GM20431 (cell line): Measurements from ENCODE around the gene HDLBP.

Experiments used
- in situ Hi-C: fragments of 300-500 bp; cut with MseI, MboI; formaldehyde crosslinking; loops from one replicate; pipeline ENCODE4 v1.15.0; 2020; ENCODE audit warnings: low sequenced_read_pairs; ENCODE audit not compliant: unreplicated experiment

Gene HDLBP, protein sequence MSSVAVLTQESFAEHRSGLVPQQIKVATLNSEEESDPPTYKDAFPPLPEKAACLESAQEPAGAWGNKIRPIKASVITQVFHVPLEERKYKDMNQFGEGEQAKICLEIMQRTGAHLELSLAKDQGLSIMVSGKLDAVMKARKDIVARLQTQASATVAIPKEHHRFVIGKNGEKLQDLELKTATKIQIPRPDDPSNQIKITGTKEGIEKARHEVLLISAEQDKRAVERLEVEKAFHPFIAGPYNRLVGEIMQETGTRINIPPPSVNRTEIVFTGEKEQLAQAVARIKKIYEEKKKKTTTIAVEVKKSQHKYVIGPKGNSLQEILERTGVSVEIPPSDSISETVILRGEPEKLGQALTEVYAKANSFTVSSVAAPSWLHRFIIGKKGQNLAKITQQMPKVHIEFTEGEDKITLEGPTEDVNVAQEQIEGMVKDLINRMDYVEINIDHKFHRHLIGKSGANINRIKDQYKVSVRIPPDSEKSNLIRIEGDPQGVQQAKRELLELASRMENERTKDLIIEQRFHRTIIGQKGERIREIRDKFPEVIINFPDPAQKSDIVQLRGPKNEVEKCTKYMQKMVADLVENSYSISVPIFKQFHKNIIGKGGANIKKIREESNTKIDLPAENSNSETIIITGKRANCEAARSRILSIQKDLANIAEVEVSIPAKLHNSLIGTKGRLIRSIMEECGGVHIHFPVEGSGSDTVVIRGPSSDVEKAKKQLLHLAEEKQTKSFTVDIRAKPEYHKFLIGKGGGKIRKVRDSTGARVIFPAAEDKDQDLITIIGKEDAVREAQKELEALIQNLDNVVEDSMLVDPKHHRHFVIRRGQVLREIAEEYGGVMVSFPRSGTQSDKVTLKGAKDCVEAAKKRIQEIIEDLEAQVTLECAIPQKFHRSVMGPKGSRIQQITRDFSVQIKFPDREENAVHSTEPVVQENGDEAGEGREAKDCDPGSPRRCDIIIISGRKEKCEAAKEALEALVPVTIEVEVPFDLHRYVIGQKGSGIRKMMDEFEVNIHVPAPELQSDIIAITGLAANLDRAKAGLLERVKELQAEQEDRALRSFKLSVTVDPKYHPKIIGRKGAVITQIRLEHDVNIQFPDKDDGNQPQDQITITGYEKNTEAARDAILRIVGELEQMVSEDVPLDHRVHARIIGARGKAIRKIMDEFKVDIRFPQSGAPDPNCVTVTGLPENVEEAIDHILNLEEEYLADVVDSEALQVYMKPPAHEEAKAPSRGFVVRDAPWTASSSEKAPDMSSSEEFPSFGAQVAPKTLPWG (N-terminal part only)

DNA sequence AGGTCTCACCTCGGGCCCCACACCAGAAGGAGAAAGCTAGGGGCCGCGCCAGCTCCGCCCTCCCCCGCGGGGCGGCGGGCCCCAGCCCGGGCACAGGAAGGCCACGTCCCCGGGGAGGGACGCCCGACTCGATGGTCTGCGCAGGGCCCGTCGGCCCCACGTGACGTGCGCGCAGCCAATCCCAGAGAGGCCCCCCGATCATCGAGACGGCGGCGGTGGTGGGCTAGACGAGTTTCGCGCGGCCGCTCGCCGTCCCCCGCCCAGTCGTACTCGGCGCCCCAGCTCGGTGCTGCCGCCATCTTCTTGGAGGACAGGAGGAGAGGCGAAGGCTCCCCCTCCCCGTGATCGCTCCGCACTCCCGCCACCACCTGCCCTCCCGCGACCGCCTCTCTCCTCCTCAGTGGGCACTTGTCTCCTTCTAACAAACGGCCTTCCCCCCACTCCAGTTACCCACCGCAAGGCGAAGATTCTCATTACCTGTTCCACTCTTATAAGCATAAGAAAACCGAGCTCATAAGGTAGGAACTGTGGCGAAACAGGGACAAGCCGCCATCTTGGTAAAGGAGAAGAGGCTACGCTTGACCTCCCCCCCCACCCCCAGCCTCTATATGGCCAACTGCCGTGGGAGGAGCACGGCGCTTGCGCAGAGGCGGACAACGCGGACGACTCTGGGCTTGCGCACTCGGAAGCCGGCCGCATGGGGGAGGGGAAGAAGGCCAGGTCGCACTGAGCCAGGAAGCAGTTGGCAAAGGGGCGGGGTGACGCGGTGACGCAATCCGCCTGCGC is at the start of gene HDLBP:
Gene HDLBP (minus strand): TSS at position 580 of the 786 bp plus-strand sequence. CDS start 48,803 bp downstream, outside the sequence.
- in situ Hi-C loops = no loop called here

DNA sequence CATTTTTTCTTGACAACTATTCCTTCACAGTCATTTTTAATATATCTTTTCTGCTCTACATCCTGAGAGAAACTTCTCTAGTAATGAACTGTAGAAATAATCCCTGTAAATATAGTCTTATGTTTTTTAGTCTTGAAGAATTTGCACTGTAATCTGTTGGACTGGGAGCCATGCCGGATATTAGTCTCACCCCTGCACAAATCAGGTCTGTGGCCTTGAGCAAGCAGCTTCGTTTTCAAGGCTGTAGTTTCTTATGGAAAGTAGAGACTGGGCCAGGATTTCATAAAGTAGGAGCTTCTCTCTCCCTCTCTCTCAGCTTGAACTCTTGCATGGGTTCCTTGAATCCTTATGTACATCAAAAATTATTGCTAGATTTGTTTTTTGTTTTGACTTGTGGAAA is 49.3 kb upstream of the HDLBP start:
- in situ Hi-C loops = no loop called here

DNA sequence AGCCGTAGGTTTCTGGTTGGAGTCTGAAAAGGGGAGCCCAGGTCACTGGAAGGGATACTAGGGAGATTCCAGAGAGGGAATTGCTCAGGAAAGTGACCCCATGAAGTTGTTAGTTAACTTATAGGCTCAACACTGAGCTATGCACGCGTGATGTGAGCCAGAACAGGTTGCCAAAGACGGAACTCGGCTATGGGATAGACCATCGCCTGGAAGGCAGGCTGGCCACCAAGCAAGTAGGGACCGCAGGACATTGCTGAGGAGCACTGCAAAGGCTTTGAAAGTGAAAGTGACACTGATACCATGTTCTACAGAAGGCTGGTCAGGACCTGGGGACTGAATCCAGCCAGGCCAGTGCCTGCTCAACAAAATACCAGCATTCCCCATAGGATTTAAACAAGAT is 48.0 kb upstream of the HDLBP start:
- in situ Hi-C loops = no loop called here

DNA sequence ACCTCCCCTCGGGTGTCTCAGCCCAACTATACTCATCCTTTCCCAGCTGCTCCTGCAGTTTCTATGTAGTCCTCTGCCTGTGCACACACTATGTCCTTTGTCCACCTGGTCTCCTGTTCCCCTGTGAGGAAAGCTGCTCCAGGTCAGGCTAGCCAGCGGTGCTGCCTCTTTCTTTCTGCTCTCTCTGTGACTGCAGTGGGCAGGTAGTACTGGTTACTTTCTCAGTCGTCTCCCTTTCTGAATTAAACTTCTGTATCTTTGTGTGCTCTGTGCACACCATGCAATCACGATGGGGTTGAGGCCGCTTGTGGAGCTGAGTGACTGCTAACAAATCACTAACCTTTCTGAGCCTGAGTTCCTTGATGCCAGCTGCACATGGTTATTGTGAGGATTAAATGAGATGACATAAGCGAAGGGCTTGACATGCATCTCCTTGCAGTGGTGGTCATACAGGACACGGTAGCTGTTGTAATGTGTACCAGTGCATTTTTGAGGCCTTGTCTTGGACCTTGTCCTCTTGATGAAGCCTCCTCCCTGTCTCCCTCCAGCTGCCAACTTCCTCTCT is 44.1 kb upstream of the HDLBP start:
- in situ Hi-C loops = no loop called here

DNA sequence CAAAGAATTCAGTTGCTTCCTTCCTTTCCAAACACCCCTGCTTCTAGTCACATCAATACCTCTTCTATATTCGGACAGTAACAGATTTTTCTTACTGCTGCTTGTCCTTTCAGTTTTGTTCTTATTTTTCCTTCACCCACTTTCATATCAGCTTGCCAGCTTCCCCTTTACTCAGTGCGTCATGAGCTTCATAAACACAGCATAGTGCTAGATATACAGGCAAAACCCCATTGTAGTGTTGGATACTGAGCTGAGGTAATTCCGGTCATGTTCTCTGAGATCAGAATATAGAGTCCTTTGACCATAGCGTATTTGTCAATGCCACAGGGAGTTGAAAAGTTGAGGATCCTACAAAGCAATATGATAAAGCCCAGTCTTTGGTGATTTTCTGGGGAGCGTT is 43.0 kb upstream of the HDLBP start:
- in situ Hi-C loops = no loop called here

DNA sequence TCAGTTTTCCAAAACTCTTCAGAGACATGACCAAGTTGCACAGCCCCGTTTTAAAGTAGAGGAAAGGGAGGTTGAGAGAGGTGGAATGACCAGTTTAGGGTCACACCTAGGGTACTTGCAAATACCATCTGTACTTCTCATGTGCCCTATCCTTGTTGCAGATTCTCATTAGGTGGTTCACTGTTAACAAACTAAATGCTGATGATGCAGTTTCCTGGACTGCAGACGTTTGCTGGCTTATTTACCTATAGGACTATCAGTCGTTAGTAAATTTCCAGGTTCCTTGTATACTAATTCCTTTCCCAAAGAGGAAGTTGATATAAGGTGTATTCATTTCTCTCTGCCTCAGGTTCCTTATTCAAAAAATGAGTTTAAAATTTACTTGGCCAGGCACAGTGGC is 42.1 kb upstream of the HDLBP start:
- in situ Hi-C loops = no loop called here

DNA sequence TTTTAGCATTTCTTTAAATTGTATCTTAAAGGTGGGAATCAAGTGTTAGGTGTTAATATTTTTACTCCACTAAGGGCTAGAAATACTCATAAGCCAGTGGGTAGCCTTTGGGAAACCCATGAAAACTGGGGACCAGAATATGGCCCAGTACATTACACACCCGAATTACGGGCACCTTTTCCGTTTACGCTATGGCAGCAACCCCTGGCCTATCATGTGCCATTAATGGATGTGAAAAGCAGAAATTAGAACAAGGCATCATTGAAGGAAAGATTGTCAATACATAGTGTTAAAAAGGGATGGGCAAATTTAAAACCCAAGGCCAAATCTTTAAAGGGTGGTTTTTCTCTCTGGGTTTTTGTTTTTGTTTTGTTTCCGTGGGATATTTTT is 41.4 kb upstream of the HDLBP start:
- in situ Hi-C loops = no loop called here

DNA sequence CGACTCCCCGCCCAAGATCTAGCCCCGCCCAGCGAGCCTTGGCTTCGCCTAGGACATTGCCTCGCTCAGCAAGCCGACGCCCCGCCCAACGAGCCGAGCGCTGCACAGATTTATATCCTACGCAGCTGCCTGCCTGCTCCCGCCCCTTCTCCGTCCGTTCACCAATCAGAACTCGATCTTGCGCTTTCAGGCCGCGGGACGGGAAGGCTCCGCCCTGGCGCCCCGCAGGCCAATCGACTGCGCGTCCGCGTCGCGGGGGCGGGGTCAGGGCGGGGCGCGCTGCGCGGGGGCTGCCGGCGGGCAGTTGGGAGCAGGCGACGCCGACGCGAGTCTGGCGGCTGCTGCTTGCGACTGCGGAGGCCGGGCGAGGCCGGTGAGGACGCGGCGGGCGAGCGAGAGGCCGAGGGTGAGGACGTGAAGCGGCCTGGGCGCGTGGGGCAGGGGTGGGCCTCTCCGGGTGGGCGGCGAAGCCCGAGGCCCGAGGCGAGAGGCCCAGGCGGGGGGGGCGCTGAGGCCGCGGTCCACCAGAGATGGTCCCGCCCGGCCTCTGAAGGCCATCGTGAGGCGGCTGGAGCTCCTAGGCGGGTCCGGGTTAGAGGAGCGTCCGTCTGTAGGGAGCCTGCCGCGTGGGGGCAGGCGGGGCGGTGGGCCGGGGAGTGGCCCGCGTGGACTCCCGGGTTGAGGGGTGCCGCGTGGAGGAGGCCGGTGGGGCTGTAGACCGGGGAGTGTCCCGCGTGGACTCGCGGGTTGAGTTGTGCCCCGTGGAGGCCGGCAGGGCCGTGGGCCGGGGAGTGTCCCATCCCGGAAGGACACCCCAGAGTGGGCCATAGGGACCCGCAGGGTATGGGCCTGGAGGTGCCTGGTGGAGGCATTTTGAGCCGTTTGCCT is 40.8 kb upstream of the HDLBP start, which contains the start of gene FARP2:
Gene FARP2 (plus strand): TSS at position 303 of the 888 bp plus-strand sequence. CDS start 16,823 bp downstream, outside the sequence.
- in situ Hi-C loops = no loop called here

DNA sequence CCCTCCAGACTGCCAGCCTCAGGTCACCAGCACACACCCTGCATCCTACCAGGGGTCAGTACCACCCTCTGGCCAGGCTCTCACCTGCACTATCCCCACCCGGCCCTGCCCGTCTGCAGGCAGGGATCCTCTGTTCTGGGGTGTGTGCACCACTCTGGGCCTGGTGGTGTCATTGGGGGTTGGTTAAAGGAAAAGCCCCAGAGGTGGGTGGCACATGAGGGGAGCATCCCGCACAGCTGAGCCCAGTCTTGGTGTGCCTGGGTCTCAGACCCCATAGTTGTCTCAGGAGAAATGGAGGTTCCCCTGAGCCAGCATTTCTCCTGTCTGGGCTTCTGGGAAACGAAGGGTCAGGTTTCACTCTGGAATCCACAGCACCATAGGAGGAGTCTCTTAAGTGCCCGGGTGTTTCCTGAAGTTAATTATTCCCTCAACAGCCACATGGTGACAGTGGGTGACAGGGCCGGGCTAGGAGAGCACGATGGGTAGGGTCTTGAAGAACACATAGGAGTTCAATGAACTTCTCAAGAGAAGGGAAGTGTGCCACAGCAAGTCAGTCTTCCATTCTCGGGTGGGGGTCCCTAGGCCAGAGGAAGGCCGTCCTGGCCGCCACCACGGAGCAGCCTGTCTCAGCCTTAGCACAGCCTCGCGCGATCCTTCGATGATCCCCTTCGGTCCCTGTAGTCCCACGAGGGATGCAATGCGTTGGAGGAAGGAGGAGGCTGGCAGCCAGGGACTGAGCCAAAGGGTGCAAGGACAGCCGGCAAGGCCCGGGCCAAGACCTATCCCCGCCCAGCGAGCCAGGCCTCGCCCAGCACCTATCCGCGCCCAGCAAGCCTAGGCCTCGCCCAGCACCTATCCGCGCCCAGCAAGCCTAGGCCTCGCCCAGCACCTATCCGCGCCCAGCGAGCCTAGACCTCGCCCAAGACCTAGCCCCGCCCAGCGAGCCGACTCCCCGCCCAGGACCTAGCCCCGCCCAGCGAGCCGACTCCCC is 39.5 kb upstream of the HDLBP start:
- in situ Hi-C loops = no loop called here

DNA sequence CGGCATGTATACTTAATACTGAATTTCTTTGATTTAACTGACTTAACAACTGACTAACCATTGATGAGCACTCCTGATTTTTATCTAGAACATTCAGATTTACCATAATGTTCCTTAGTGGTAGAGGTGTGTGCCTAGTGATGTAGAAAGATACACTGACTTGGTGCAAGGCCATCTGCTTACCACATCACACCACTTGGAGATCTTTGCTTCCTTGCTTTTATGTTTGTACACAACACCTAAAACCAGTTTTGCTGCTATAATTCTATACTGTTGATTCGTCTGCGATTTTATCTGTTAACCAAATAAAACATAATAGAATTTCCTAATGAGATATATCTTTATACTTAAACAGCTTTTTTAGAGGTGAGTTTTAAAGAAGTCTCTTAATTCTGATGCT is 36.8 kb upstream of the HDLBP start:
- in situ Hi-C loops = no loop called here

DNA sequence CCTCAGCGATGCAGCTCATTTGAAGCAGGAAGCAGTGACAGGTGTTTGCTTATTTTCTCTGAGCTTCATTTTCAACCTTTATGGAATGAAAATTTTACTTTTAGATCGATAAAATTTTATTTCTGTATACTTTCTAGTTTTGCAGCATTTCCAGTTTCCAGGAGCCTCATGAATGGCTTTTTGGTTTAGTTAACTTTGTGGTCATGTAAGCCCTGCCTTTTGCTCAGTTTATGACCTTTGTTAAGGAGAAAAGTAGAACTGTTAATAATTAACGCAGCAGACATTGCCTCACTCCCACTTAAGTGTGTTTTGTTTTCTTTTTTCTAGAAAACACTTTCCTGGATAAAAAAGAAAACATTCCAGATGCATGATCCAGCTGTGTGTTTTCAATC is 36.2 kb upstream of the HDLBP start:
- in situ Hi-C loops = no loop called here

DNA sequence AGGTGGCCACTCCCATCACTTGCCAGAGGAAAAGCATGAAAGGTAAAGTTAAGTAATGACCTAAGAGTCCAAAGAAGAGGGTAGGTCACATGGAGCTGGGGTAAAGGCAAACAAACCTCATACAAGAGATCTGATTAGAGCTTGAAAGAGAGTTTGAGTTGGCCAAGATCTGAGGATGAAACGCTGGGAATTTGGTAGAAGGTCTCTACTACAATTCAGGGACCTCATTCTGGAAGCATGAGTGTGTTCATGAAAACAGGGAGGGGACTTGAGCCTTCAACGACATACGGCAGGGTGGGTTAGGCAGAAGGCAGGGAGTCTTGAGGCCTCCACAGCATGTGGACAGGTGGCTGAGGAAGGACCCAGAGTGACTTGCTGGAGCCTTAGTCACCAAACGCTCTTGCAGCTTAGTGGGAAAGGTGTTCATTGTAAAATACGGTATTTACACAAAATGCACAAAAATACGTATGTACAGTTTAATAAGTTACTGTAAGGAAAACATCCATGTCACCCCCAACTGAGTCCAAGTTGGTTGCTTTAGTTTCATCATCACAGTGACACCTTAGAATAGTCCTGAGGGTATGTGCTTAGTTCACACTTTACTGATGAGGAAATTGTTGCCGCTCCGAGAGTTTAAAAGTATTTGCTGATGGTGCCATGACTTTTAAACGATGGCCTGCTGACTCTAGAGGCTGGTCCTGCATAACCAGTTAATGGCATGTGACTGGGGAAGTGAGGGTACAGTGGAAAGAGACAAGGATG is 35.6 kb upstream of the HDLBP start:
- in situ Hi-C loops = no loop called here

DNA sequence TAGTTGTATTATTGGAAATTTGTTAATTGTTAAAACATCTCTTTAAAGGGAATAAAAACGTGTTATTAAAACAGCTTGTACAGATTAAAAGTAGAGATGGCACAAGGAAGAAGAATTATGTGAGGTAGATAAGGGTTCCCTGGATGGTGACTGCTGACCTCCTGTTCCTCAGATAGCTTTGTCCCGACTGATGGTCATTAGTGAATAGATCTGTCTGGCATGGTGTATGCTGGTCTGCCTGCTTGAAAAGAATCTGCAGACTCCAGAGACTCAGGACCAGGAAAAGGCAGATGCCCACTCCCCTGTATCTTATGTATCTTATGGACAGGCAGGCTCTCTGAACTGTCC is 35.0 kb upstream of the HDLBP start:
- in situ Hi-C loops = no loop called here

DNA sequence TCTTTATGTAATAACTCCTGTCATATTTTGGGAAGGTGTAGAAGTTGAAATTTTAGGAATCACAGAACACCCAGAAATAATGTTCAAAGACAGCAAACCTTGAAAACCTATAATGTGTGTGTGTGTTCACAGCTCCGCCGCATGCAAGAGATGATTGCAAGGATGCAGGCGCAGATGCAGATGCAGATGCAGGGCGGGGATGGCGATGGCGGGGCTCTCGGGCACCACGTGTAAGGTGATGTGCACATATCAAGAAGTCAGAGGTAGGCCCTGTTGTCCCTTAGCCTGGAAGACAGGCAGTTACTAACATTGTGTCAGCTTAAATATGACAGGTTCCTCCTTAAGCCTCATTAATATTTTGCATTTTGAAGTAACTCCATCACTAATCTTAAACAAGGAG is 34.5 kb upstream of the HDLBP start:
- in situ Hi-C loops = no loop called here

DNA sequence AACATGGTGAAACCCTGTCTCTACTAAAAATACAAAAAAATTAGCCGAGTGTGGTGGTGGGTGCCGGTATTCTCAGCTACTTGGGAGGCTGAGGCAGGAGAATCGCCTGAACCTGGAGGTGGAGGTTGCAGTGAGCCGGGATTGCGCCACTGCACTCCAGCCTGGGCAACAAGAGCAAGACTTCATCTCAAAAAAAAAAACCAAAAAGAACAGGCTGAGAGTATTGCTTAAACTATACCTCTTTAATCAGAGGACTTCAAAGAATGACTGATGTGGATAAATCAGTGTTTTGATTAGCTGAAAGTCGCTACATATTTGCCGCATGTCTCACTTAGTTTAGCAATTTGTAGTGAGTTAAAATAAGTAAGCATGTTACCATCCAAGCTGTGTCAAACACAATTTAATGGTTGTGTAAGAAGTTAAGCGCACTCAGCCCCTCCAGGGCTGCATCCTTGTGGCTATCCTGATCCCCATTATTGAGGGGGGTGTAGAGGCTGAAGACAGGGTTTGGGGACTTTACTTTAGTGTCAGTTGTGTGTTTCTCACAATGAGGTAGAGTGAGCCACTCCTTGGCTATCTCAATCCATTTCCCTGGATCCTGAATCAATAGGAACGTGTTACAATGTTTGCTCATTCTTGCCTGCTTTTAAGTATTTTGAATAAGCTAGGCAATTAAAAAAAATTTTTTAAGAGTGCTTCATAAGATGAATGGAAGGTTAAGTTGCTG is 29.6 kb upstream of the HDLBP start:
- in situ Hi-C loops = no loop called here

DNA sequence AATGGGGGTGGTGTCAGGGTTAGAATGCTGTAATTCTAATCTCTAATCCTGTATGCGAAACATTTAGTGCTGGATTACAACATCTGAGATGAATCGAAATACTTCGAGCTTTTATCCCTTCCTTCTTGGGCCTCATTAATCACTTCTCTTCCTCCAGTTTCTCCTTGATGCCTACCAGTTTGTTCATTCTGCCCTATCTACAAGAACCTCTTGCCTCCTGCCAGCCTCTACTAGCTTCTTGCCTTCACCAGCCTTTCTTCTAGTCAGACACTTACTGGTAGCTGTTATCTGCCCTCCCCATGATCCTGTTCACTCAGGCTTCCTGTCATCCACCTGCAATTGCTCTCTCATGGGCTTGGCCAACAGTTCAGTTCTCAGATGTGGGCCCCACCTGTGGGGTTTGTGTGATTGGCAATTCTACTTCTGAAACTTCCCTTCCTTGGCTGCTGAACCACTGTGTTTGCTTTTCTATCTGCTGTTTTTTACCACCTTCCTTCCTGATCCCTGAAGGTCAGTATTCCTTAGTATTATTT is 25.2 kb upstream of the HDLBP start:
- in situ Hi-C loops = no loop called here
